ENCODE measurements around the gene EPN2. TPM values are rescaled to one million over a fixed set of nuclear protein-coding genes. Genes with fewer than 3 reads are reported as not detected.

Gene EPN2
- total RNA-seq, 4 donors from 2014 or later = 20.4 to 39.0 (median 31.6) TPM

DNA sequence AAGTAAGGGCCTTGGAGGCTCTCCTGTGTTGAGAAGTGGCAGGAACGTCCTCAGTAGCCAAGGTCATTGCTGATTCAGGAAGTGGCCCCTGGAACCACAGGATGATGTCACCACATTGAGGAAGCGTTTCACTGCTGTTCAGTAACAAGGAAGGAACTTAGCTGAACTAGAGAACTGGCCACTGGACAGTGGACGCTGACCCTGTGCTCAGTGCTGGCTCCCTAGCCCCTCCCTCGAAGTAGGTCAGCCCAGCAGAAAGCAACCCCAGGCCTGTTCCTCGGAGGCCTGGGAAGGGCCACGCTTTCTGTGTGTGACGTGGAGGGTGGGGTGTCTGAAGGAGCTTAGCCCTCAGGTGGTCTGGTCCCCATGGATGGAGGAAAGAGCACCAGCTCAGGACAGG, 67.0 kb downstream of the EPN2 start:
- TF ChIP-seq, protein P1, sequence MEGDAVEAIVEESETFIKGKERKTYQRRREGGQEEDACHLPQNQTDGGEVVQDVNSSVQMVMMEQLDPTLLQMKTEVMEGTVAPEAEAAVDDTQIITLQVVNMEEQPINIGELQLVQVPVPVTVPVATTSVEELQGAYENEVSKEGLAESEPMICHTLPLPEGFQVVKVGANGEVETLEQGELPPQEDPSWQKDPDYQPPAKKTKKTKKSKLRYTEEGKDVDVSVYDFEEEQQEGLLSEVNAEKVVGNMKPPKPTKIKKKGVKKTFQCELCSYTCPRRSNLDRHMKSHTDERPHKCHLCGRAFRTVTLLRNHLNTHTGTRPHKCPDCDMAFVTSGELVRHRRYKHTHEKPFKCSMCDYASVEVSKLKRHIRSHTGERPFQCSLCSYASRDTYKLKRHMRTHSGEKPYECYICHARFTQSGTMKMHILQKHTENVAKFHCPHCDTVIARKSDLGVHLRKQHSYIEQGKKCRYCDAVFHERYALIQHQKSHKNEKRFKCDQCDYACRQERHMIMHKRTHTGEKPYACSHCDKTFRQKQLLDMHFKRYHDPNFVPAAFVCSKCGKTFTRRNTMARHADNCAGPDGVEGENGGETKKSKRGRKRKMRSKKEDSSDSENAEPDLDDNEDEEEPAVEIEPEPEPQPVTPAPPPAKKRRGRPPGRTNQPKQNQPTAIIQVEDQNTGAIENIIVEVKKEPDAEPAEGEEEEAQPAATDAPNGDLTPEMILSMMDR (IDR thresholded peaks at IDR 0.05; ENCODE audit: low read depth) = no peak

DNA sequence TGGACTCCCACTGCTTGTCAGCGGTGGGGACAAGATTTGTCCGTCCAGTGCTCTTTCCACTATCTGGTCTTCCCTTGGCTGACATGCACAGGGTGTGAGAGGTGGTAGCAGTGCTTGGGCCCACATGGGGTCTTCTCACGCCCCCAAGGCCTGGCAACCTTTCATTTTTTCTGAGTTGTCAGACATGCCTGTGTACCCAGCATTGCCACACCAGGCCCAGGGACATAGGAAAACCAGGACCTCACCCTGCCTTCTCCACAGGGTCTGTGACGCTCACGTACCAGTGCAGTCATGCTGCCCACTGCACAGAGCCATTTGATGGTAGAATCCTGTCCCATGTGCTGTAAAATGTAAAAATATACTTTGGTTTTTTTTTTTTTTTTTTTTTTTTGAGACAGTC, 67.6 kb downstream of the EPN2 start:
- TF ChIP-seq, protein P1 (IDR thresholded peaks at IDR 0.05; ENCODE audit: low read depth) = no peak

- TF ChIP-seq, protein P1 (IDR thresholded peaks at IDR 0.05; ENCODE audit: low read depth) = no peak
Measured at GRCh38 chr17:19305256-19305655, 68.1 kb downstream of the EPN2 start.

- TF ChIP-seq, protein P1 (IDR thresholded peaks at IDR 0.05; ENCODE audit: low read depth) = no peak
Measured at GRCh38 chr17:19305761-19306159, 68.6 kb downstream of the EPN2 start.

DNA sequence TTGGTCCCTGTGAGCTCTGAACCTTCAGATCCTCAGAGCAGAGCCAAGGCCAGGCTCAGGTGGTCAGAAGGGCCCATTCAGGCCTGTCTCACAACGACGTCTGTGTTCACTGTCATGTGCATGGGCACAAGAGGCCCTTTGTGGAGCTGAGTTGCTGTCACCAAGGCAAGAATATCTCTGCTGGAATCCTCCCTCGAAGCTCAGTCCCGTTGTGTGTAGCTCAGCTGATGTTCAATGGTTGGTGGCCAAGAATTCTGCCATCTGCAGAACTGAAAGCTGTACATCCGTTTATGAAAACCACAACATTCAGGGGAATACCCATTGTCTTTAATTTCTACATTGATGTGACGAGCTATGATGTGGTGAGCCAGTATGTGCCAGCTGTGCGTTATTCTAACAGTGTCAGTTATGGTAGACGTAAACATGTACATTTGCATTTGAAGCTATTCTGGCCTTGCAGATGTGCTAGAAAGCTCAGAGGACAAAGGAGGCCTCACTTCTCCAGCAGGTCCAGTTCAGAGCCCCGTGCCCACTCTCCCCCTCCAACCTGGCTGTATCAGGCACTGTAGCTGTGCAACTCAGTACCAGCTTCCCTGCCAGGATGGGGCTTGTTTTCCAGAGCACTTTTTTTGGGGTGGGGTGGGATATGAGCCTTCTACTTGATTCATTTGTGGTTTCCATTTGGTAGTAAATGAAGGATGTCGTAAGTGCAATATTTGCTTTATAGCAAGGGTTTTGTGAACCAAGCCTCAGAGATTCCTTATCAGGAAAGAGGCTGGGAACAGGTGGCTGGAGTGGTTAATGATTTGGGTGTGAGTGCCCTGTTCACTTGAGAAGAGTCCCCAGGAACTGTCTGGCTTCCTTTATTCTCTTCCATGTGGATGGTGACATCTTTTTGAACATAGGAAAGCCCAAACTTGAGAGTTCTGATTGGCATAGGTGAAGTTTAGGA, 69.3 kb downstream of the EPN2 start:
- TF ChIP-seq, protein P1 (IDR thresholded peaks at IDR 0.05; ENCODE audit: low read depth) = no peak

DNA sequence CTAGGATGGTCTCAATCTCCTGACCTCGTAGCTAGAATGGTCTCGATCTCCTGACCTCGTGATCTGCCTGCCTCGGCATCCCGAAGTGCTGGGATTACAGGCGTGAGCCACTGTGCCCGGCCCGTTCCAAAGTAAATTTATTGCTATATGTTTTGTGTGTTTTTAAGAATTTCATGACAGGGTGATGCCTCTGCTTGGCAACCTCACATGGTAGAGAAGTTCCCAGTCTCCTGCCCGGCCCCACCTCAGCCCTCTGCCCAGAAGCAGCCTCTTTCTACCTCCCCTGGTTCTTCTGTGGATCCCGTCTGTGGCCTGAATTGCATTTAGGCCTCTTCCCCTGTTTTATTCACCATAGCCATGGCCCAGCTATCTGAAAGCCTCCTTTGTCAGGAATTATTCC, 70.4 kb downstream of the EPN2 start:
- TF ChIP-seq, protein P1 (IDR thresholded peaks at IDR 0.05; ENCODE audit: low read depth) = no peak

DNA sequence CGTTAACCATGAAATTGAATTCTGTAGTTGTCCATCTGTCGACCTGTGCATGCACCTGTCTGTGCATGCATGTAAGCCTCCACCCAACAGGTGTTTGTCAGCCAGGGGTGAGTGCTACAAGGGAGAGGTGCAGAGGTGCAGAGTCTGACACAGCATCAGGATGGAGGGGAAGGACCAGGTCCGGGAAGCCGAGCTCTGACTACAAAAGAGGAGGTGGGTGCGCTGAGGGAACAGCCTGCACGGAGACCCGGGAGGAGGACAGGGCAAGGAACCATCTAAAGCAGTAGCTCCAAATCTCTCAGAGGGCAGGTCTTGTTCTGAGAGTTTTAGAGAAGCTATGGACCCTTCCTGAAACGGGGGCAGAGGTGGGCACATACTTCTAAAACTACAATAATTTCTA, 71.2 kb downstream of the EPN2 start:
- TF ChIP-seq, protein P1 (IDR thresholded peaks at IDR 0.05; ENCODE audit: low read depth) = no peak

All from subcutaneous adipose tissue (tissue), 4 donors.